AG10803 (cell line): Measurements from ENCODE around the gene POMGNT1.

Experiments used
- DNase-seq: peaks from one replicate; pipeline ENCODE4 v3.0.0; 2010; ENCODE audit warnings: low read depth
- H3K4me3 ChIP-seq: 2 replicates; pipeline ENCODE4 v1.5.1; 2011; ENCODE audit warnings: mild to moderate bottlenecking, low read length, control low read depth
- CTCF ChIP-seq: conservative IDR thresholded peaks from 2 replicates; pipeline ENCODE4 v1.5.1; 2011; ENCODE audit warnings: mild to moderate bottlenecking, low read length, control low read depth, inconsistent platforms

The POMGNT1 gene

GRCh38 chr1:46150085-46150484 lies 48.1 kb downstream of the POMGNT1 start:
- DNase-seq: no peak
- no peak for TF ChIP-seq CTCF
- no peak overlapping the region for H3K4me3 ChIP-seq

- DNase-seq: no peak
- H3K4me3 ChIP-seq: no peak overlapping the region
- no peak for TF ChIP-seq CTCF
These were observed 49.9 kb downstream of the POMGNT1 start for GRCh38 chr1:46148318-46148717.
